NOMO-1 treated with DMSO at 0.1 percent for 48 hours (cell line): ENCODE measurements around the gene NOVA2.

Source experiments
- DNase-seq: peaks from one replicate; lab custom pipeline; 2025; ENCODE audit not compliant: unreplicated experiment; lab: John Stamatoyannopoulos, UW

NOVA2 gene

DNA sequence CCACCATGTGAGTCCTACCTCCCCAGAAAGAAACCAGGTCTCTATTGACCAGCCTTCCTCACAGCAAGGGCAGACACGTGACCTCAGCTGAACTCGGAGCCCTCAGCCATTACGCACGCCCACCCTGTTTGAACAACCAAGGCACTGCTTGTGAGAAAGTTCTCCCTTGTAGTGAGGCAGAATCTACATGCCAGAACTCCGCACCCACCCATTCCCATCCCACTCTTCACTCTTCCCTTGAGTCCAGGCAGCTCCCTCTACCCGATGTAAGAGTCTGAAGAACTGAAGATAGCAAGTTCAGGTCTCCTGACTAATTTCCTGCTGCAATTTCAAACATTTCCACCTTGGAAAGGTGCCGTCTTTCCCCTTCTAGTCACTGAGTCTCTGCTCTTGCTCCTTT lies 6.4 kb downstream of the NOVA2 start:
- no peak for DNase-seq

DNA sequence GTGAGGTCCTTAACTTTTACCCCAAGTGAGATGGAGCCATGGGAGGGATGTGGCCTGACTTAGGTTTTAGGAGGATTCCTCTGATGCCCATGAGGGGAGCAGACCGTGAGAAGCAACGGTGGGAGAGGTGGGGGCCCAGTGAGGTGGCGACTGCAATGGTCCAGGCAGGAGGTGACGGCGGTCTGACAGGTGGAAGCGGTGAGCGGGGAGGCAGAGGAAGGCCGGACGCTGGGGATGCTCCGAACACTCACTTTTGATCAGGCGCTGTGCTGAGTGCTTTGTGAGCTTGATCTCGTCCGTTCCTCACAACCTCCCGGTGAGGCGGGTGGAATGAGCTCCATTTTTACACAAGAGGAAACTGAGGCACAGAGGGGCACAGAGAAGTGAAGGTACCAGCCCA lies 11.6 kb downstream of the NOVA2 start:
- DNase-seq = no peak

DNA sequence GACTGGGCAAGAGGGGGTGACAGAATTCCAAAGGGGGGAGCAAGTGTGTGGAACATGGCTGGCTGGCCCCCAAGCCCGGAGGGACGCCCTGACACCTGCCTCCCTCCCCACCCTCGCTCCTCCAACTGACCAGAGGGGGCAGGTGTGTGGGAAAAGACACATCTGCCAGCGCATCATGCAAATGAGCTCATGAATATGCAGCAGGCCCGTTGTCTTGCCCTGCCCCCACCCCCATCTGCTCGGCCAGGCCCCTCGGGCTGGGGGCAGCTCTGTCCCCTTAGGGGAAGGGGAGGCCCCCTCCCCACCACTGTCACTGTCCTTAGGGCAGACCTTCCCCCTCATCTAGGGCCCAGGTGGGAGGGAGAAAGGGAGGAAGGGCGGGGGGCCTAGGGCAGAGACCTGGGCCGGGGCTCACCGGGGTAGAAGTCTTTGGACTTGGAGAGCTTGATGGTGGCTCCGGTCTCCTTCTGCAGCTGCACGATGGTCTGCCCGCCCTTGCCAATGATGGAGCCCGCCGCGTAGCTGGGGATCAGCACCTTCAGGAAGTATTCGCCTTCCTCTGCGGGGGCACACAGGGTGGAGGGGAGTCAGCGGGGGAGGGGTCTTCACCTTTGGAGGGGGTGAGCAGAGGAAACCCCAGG lies 12.9 kb downstream of the NOVA2 start:
- DNase-seq = no peak

DNA sequence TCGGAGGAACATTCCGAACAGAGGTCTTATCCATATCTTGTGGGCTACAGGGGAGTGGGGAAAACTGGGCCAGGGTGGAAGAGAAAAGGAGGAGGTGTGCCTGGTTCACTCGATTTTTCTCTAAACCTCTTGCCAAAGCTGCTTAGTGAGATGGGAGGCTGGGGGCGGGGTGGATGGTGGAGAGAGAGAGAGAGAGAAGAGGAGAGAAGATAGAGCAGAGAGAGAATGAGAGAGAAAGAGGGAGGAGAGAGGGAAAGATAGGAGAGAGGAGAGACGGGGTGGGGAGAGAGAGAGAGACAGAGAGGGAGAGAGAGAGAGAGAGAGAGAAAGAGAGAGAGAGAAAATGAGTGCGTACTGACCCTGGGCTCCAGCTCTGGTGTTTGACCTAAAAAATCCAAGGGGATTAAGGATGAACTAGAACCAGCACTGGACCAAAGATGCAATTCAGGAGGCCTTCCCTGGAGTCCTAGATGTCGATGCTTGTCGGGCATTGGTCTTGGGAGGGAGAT lies 14.1 kb downstream of the NOVA2 start:
- DNase-seq = no peak

DNA sequence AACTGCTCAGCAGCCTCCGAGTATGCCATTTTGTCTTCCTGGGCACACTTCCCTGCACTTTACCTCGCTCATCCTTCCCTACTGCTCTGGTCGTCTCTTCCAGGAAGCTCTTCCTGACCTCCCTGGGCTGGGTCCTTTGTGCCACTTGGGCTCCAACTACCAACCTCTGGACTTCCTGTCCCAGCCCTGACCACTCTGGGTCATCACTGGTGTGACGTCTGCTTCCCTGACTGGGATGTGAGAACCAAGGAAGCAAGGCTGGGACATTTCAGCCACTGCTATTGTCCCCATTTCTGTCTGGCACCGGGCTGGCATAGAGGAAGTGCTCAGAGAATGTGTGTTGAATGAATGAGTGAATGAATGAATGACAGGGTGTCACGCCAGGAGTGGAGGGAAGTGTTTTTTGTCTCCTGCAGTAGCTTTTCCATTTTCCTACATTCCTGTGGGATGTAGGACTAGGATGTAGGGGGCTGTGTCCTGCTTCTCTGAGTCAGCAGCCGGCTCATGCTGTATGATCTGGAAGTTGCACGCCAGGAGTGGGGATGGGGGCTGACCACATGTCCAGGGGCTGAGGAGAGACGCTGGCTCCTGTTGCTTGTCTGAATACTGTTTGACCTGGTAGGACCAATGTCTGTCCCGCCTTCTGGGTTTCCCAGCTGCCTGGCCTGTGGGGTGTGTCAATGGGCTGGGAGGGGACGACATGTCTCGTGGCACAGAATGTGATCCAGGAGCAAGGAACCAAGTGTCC lies 14.7 kb downstream of the NOVA2 start:
- DNase-seq = no peak

DNA sequence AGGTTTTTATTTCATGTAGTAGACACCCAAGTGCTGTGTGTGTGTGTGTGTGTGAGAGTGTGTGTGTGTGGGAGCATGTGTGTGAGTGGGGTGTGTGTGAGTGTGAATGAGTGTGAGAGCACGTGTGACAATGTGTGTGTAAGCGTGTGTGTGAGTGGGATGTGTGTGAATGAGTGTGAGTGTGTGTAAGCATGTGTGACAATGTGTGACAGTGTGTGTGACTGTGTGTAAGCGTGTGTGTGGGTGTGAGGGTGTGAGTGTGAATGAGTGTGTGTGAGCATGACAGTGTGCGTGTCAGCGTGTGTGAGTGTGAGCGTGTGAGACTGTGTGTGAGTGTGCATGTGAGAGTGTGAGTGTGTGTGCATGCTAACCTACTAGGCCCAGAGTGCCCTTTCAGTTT lies 15.3 kb downstream of the NOVA2 start:
- no peak for DNase-seq

DNA sequence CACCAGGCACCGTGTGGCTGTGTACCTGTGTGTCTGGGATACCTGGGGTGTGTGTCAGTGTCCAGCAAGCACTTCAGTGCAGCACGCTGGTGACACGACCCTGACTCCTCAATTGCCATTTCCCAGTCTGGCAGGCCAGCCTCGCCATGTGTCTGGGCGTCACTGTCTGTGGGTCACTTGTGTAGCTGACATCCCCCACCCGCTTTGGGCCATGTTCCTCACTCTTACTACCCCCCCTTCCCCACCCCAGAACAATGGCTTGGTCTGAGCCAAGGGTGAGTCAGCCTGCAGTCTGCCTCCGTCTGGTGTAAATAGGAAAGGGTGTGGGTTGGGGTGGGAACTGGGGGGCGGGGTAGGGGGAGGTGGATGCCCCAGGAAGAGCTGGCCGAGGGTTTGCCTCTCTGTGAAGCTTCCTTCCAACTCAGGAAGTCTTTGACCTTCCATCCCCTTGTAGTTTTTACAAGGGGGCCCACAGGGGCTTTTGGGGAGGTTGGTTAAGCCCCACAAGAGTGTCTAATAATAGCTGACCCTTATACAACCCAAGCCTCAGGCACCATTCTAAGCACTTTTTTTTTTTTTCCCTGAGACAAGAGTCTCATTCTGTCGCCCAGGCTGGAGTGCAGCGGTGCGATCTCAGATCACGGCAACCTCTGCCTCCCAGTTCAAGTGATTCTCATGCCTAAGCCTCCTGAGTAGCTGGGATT lies 17.6 kb downstream of the NOVA2 start:
- DNase-seq = no peak

DNA sequence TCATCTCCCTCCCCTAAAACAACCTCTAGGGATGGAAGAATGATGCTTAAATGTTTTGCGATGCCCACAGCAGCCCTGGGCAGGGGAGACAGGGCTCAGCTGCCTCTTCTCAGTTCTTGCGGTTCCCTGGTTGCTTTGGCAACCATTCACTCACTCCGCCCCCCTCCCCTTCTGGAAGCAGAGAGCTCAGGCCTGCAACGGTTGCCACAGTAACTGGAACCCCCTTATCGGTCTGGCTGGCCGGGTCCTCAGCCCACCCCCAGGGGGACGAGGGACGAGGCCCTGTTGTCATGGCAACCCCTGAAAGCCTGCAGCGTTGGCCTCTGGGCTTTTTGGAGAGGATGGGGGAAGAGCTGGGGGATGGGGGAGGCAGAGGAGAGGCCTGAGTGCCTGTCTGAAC lies 19.5 kb downstream of the NOVA2 start:
- no peak for DNase-seq

DNA sequence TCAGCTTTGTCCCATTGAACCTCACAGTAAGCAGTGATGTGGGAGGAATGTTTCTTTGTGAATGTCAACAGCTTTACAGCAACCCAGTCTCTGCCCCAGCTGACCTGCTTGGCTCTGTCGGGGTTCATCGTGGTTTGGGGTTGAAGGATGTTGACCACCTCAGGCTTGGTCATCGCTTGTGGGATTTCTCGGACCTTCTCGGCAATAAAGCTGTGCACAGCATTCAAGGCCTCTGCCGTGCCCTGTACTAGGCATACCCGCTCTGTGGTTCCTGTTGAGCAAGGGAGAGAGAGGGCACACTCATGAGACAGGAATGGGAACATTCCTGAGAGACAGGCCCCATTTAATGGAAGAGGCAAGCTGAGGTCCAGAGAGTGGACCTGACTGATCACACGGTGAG lies 20.0 kb downstream of the NOVA2 start:
- DNase-seq = no peak

DNA sequence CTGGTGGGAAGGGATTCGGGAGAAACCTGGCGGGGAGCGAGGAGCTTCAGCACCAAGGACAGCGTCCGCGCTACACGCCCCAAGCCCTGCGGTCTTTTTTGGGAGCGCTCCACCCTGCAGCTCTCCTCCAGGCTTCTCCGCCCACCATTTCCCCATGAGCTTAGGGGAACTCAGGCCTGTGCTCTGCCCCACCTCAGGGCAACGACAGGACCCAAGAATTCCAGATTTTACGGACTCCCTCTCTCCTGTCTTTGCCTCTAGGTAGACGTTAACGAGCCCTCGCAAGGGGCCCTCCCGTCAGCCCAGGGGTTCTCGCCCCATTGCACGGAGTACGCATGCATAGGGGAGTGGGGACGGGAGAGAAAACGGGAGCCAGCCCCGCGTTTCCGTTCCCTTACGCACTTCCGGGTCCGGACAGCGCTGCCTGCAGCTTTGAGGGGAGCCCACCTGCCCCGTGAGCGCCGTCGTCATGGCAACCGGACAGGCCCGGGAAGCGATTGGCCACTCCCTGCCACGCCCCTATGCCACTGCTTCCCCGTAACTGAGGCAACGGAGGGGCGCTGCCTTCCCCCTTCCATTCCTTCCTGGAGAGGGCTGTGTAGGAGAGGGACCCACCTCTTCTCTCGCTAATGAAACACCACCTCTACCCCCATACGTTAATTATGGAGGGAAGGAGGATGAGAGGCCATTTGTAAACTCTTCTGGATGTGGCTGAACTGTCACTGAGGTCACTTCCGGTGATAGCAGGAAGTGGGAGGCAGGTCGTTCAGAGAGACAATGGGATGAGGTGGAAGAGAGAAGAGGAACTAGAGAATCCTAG lies 20.8 kb downstream of the NOVA2 start:
- peak; percentile 14 for DNase-seq

DNA sequence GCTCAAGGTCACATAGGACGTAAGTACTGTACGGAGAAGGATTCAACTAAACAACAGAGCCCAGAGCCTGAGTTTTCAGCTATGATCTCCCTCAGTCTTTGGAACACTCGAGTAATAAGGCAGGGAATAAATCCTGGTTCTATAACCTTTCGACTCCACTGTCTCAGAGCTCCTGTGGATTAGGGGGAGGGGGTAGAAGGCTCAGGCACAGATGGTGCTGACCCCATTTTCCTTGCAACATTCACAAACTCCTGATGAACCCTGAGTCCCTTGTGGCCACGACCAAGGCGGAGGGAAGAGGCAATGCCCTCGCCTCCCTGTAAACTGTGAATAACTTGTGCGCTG lies 21.4 kb downstream of the NOVA2 start:
- DNase-seq = no peak

DNA sequence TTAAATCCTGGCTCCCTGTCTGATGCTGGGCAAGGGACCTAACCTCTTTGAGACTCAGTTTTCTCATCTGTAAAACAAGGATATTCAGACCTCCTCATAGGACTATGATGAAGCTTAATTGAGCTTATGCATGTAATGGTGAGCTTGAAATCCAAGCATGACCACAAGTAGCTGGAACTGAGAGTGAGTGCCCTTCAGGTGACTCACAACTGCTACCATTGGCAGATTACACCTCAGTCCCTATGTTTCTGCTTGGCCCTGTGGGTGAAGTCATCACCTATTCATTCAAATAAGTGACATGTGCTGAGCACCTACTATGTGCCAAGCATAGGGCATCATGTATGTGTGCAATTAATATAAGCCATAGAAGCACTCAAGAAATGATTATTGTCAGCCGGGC lies 25.7 kb downstream of the NOVA2 start:
- no peak for DNase-seq

DNA sequence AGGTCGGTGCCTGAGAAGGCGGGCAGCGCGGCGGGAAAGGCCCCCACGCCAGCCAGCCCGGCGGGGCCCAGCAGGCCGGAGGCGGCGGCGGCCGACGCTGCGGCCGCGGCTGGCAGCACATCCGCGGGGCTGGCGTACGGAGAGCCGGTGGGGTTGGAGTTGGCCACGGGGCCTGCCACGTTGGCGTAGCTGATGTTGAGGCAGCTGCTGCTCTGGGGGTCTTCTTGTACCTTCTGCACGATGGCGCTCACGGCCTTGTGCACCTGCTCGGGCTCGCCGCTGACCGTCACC lies 33.2 kb downstream of the NOVA2 start:
- DNase-seq = no peak

DNA sequence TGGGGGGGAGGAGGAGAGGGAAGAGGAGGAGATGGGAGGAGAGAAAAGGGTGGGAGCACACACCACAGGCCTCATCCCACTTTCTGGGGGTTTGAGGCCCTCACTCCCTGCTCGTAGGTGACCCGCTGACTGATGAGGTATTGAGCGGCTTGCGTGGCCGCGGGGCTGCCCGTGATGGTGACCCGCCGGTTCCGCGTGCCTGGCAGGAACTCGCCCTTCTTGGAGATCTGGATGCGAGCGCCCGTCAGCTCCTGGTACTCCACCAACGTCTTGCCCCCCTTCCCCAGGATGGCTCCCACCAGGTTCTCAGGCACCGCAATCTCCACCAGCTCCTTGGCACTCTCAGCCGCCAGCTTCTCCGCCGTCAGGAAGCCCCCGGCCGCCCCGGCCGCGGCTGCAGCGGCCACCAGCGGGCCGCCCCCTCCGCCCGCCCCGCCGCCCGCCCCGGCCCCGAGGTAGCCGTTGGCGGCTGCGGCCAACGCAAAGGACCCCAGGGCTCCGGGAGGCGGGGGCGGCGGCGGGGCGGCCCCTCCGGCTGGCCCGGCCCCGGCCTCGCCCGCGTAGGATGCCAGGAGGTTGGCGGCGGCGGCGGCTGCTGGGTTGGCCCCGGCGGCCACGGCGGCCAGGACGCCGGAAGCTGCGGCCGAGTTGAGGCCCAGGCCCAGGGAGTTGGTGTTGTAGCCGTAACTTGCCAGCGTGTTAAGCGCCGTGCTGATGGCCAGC lies 33.7 kb downstream of the NOVA2 start:
- DNase-seq = no peak

DNA sequence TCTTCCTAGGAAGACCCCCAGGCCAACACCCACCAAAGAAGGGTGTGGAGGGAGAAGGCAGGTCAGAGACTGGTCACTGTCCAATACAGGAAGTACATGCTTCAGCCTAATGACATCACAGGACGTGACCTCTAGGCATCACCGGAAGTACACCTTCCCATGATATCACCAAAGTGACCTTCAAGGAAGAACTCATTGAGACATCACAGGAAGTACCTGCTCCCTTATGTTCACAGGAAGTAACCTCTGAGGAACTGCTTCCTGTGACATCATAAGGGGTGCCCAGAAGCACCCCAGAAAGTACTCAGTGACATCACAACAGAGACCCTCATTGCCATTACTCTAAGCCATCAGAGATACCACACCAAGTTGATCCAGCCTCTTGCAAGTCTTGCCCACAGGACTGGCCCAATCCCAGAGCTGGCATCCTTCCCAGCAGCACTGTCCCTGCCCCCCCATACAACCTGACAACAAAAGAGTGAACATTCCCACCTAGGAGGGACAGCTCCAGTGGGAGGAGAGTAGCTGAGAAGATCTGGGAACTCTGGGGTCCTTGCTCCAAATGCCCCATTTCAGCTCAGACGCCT lies 34.8 kb downstream of the NOVA2 start:
- DNase-seq = no peak

DNA sequence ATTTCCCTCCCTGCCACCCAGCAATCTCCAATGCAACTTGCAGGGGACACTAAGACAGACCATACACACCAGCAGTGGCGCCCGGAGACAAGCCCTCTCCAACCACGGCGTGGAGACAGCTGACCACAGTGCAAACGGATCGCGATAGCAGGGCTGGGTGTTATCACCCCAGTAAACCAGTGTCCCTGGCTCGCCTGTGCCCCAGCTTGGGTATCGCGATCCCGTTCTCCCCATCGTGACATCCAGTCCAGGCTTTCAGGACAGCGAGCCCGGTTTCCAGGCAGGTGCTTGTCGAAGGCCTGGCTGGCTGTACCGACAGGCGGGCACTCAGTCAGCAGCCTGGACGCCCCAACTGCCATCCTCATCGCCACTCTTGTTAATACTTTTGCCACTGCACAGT lies 38.4 kb downstream of the NOVA2 start:
- DNase-seq = no peak

DNA sequence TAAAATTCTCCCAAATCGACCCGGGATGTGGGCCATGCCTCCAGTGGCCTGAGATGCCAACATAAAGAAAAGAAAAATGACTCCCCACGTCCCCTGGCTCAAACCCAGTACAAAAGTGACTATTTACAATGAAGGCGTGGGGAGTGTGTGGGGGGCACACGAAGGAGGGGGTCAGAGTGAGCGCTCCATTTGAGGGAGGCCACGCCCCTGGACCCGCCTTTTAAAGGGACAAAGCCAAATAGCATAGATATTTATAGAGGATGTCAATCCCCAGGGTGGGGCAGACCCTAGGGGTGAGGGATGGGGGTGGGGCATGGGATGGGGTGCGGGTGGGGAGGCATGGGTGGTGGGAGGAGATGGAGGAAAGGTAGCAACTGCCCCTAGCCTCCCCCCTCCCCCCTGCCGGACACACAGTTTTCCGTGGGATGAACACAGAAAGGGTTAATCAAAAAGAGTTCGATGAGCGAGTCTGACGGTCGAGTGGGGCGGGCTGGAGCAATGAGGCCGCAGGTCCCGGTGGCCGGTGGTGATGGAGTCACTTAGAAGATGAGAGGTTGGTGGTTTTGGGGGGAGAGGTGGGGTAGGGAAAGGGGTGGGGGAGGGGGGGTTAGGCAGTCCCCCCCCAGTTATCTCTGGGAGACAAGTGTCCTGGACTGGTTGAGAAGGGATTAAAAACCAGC lies 39.0 kb downstream of the NOVA2 start:
- DNase-seq = no peak

DNA sequence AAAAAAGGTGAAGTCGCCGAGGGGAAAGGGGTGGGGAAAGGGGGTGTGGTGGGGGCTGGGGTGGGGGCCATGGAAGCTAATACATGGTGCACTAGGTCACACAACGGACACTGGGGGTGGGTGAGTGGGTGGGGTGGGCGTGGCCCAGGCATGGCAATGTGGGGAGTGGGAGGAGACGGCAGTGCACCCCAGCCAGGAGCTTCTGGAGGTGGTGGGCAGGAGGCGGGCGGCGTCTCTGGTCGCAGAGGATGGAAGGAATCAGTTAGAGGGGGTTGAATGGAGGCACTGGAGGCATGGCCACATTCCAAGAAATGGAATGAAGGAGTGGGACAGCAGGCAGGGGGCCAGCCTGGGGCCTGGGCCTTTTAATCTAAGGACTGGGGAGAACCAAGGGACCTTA lies 39.9 kb downstream of the NOVA2 start:
- DNase-seq = no peak

DNA sequence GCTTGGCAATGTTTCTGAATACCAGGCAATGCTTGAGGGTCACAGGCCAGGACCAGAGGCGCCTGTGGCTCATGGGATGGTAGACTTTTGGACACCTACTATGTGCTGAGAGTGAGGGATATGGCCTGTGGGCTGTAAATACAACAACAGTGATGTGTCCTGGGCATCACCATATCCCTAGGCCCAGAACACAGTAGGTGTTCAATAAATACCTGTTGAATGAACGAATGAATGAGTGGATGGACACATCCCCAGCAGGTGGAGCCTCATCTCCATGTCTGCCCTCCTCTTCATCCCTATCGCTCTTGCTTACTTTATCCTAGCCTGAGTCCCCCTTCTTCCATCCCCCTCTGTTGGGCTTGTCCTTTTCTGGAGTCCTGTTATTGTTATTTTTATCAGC lies 42.6 kb downstream of the NOVA2 start:
- no peak for DNase-seq

DNA sequence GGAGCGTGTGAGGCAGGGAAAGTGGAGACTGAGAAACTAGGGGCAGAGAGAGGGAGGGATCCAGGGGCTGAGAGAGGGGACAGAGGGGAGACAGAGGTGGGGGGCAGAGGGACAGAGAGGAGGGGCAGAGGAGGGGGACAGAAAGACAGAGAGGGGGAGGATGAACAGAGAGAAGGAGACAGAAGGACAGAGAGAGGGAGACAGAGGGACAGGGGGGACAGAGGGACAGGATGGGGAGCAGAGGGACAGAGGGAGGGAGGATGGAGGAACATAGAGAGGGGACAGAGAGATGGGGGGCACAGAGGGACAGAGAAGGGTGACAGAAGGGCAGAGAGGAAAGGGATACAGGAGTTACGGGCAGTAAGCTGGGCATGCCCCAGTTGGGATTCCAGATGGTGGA lies 44.4 kb downstream of the NOVA2 start:
- no peak for DNase-seq
